ENCODE data around the gene GRB10. TPM values are rescaled to one million over a fixed set of nuclear protein-coding genes. Genes with fewer than 3 reads are reported as not detected.

Gene GRB10
- total and polyA plus RNA-seq, 3 experiments from 2014 or later, result 0.20 to 0.49 (median 0.20) TPM

GRCh38 chr7:50791363-50791937, 8.8 kb upstream of the GRB10 start:
- Histone ChIP-seq H3K4me1 (ENCODE audit: insufficient read depth, low read length) (peaks cover 6% of the 10 kb centered on the region), H3K27ac (ENCODE audit: low read depth, low read length) (peak overlapping the region; percentile 68), H3K27me3 (ENCODE audit: insufficient read depth, low read length, poor library complexity, severe bottlenecking) (peaks cover 11% of the 10 kb centered on the region), H3K4me3 (ENCODE audit: low read length) (no peak overlapping the region), H3K36me3 (ENCODE audit: insufficient read depth, low read length) (no peaks in the 10 kb centered on the region), H3K9me3 (ENCODE audit: low read length) (no peaks in the 10 kb centered on the region)
- ChIA-PET POLR2A (no interaction called here), CTCF (no interaction called here)
- H3K9me3 Mint-ChIP-seq, result peaks cover 2 to 21% (median 7%) of the 10 kb centered on the region in 5 donors
- peaks cover 0 to 4% (median 0%) of the 10 kb centered on the region in 3 donors for H3K36me3 Mint-ChIP-seq
- H3K4me3 Mint-ChIP-seq, result peak overlapping the region in 3 of 7 donors; percentile 37 to 76 (median 44)
- peaks cover 57 to 76% of the 10 kb centered on the region in 2 donors for H3K27me3 Mint-ChIP-seq
- H3K4me1 Mint-ChIP-seq, result peaks cover 5 to 14% (median 9%) of the 10 kb centered on the region in 3 donors
- DNase-seq, result no peak
- H3K27ac Mint-ChIP-seq, result no peak overlapping the region

- Histone ChIP-seq H3K4me1 (ENCODE audit: insufficient read depth, low read length) (peaks cover 6% of the 10 kb centered on the region), H3K4me3 (ENCODE audit: low read length) (no peak overlapping the region), H3K27me3 (ENCODE audit: insufficient read depth, low read length, poor library complexity, severe bottlenecking) (peaks cover 11% of the 10 kb centered on the region), H3K36me3 (ENCODE audit: insufficient read depth, low read length) (no peaks in the 10 kb centered on the region), H3K9me3 (ENCODE audit: low read length) (no peaks in the 10 kb centered on the region), H3K27ac (ENCODE audit: low read depth, low read length) (peak overlapping the region; percentile 27)
- H3K27me3 Mint-ChIP-seq, result peaks cover 56 to 82% of the 10 kb centered on the region in 2 donors
- H3K4me3 Mint-ChIP-seq, result no peak overlapping the region
- CTCF ChIA-PET, result no interaction called here
- peaks cover 0 to 4% (median 1%) of the 10 kb centered on the region in 3 donors for H3K36me3 Mint-ChIP-seq
- no peak overlapping the region for H3K27ac Mint-ChIP-seq
- DNase-seq, result no peak
- POLR2A ChIA-PET, result no interaction called here
- H3K4me1 Mint-ChIP-seq, result peaks cover 5 to 14% (median 9%) of the 10 kb centered on the region in 3 donors
- peaks cover 4 to 23% (median 7%) of the 10 kb centered on the region in 5 donors for H3K9me3 Mint-ChIP-seq
Observed at GRCh38 chr7:50790381-50790780, 7.7 kb upstream of the GRB10 start.

DNA sequence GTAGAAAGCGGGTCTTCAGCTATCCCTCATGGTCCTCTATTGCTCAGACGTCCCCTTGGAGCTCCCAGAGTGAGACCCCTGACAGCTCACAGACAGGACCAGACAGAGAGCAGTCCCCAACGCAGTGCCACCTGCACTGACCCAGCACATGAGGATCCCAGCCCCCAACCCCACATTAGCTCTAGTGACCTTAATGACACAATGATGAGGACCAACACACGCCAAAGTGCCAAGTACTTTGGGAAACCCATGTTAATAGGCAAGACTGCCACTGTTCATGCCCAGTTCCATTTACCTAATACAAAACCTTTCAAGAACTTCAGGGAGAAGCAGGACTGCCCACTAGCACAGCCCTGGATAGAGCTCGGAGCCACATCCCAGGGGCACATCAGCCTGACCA, 5.7 kb upstream of the GRB10 start:
- POLR2A ChIA-PET, result no interaction called here
- CTCF ChIA-PET, result no interaction called here
- H3K9me3 Mint-ChIP-seq, result peaks cover 4 to 23% (median 7%) of the 10 kb centered on the region in 5 donors

DNA sequence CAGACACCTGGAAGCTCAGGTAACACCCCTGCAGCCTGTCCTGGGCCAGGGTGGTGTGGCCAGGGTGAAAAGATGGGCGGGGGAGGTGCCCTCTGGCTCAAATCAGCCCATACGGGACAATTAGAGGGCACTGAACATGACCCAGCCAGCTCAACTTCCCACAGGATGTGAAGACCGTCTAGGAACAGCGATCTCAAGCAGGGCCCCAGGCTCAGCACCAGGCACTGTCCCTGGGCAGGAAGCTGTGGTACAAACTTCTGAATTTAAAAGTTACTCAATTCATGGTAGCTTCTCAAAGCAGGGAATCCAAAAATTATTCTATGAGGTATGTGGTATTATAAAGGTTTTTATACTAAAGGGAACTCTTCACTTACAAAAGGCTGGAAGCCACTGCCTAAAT, 5.1 kb upstream of the GRB10 start:
- Histone ChIP-seq H3K9me3 (ENCODE audit: low read length) (no peaks in the 10 kb centered on the region), H3K36me3 (ENCODE audit: insufficient read depth, low read length) (no peaks in the 10 kb centered on the region), H3K27me3 (ENCODE audit: insufficient read depth, low read length, poor library complexity, severe bottlenecking) (peaks cover 6% of the 10 kb centered on the region), H3K27ac (ENCODE audit: low read depth, low read length) (no peak overlapping the region), H3K4me3 (ENCODE audit: low read length) (no peak overlapping the region), H3K4me1 (ENCODE audit: insufficient read depth, low read length) (peaks cover 6% of the 10 kb centered on the region)
- ChIA-PET CTCF (no interaction called here), POLR2A (no interaction called here)
- no peak overlapping the region for H3K27ac Mint-ChIP-seq
- no peak overlapping the region for H3K4me3 Mint-ChIP-seq
- peaks cover 6 to 10% (median 8%) of the 10 kb centered on the region in 3 donors for H3K4me1 Mint-ChIP-seq
- DNase-seq, result no peak
- peaks cover 0 to 4% (median 1%) of the 10 kb centered on the region in 3 donors for H3K36me3 Mint-ChIP-seq
- peaks cover 60 to 88% of the 10 kb centered on the region in 2 donors for H3K27me3 Mint-ChIP-seq
- H3K9me3 Mint-ChIP-seq, result peaks cover 4 to 23% (median 7%) of the 10 kb centered on the region in 5 donors

More for the DNA sequence above, 5.7 kb upstream of the GRB10 start:
- H3K27ac Mint-ChIP-seq, result no peak overlapping the region
- H3K4me1 Mint-ChIP-seq, result peaks cover 4 to 6% (median 5%) of the 10 kb centered on the region in 3 donors
- peaks cover 6% of the 10 kb centered on the region for H3K27me3 ChIP-seq (ENCODE audit: insufficient read depth, low read length, poor library complexity, severe bottlenecking)
- no peak for DNase-seq
- peaks cover 6% of the 10 kb centered on the region for H3K4me1 ChIP-seq (ENCODE audit: insufficient read depth, low read length)
- no peak overlapping the region for H3K4me3 ChIP-seq (ENCODE audit: low read length)
- no peaks in the 10 kb centered on the region for H3K9me3 ChIP-seq (ENCODE audit: low read length)
- H3K27me3 Mint-ChIP-seq, result peaks cover 55 to 83% of the 10 kb centered on the region in 2 donors
- H3K36me3 Mint-ChIP-seq, result peaks cover 0 to 4% (median 1%) of the 10 kb centered on the region in 3 donors
- no peak overlapping the region for H3K27ac ChIP-seq (ENCODE audit: low read depth, low read length)
- no peaks in the 10 kb centered on the region for H3K36me3 ChIP-seq (ENCODE audit: insufficient read depth, low read length)
- no peak overlapping the region for H3K4me3 Mint-ChIP-seq

DNA sequence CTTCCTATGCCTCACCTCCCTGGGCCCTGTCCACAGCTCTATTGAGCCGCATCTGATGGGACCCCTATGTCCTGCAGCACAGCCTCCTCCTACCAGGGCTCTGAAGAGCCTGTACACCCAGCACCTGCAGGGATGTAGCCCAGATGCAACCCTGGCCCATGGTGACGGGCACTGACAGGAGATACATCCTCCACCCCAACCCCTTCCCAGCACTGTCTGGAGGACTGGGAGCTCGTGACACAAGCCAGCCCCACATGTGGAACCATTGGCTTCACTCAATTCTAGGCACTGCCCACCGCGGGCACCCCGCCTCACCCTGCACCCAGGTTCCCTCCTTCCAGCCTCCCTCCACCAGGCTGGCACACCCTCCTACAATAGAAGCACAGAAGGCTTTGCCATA, 2.6 kb upstream of the GRB10 start:
- POLR2A ChIA-PET, result no interaction called here
- Histone ChIP-seq H3K27me3 (ENCODE audit: insufficient read depth, low read length, poor library complexity, severe bottlenecking) (no peaks in the 10 kb centered on the region), H3K9me3 (ENCODE audit: low read length) (no peaks in the 10 kb centered on the region), H3K36me3 (ENCODE audit: insufficient read depth, low read length) (no peaks in the 10 kb centered on the region), H3K27ac (ENCODE audit: low read depth, low read length) (no peak overlapping the region), H3K4me1 (ENCODE audit: insufficient read depth, low read length) (no peaks in the 10 kb centered on the region), H3K4me3 (ENCODE audit: low read length) (no peak overlapping the region)
- Mint-ChIP-seq H3K4me1 (peaks cover 5 to 17% (median 8%) of the 10 kb centered on the region in 3 donors), H3K4me3 (no peak overlapping the region), H3K27ac (no peak overlapping the region), H3K36me3 (peaks cover 0 to 4% (median 1%) of the 10 kb centered on the region in 3 donors), H3K27me3 (peaks cover 46 to 82% of the 10 kb centered on the region in 2 donors), H3K9me3 (peaks cover 4 to 23% (median 7%) of the 10 kb centered on the region in 5 donors)
- DNase-seq, result no peak
- CTCF ChIA-PET, result no interaction called here

DNA sequence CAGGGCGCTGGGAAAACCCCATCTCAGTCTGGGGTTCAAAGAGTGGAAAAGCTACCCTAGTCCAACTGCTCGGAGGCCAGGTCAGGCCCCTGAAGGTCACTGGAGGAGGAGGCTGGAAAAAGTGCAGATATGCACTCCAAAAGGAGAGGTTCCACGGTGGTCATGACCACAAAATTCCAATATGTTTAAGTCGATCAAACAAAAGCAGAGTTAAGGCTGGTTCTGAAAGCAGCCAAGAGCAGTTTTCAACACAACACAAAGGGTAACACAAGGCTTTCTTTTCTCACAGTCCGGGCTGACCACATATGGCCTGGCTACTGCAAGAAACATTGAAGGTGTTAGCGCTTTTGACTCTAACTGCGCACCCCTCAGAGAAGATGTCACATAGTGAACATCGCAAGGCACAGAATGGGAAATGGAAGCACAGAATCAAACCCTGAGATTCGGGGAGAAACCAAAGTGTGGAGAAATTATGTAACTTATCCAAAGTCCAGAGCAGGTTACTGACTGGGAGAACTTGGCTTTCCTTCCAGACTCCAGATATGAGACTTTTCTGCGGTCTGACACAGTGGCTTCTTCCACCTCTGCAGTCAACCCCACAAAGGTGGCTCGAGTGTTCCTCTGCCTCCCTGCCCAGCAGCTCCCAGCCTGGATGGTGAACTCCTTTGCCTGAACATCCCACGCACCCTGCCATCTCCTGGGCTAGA, 1.3 kb upstream of the GRB10 start:
- no peaks in the 10 kb centered on the region for H3K36me3 ChIP-seq (ENCODE audit: insufficient read depth, low read length)
- H3K4me1 ChIP-seq (ENCODE audit: insufficient read depth, low read length), result no peaks in the 10 kb centered on the region
- H3K9me3 ChIP-seq (ENCODE audit: low read length), result no peaks in the 10 kb centered on the region
- Mint-ChIP-seq H3K9me3 (peaks cover 4 to 17% (median 6%) of the 10 kb centered on the region in 5 donors), H3K4me3 (peak overlapping the region in 1 of 7 donors; percentile 73), H3K27ac (no peak overlapping the region), H3K36me3 (peaks cover 0 to 4% (median 1%) of the 10 kb centered on the region in 3 donors), H3K4me1 (peaks cover 5 to 17% (median 8%) of the 10 kb centered on the region in 3 donors), H3K27me3 (peaks cover 39 to 80% of the 10 kb centered on the region in 2 donors)
- no peak overlapping the region for H3K27ac ChIP-seq (ENCODE audit: low read depth, low read length)
- H3K4me3 ChIP-seq (ENCODE audit: low read length), result no peak overlapping the region
- H3K27me3 ChIP-seq (ENCODE audit: insufficient read depth, low read length, poor library complexity, severe bottlenecking), result no peaks in the 10 kb centered on the region
- ChIA-PET CTCF (no interaction called here), POLR2A (no interaction called here)
- no peak for DNase-seq

DNA sequence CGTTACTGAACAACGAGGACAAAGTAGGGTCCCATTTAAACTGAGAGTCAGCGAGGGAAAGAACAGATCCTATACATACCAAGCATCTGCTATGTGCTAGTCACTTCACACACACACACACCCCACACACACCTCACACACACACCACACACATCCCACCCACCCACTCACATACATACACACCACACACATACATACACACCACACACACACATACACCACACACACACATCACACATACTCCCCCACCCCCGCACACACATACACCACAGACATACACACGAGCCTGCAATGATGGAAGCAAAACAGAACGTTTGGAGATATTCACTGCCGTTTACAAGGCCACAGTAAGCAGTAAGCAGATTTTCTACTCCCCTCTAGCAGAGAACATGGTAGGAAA, 607 bp upstream of the GRB10 start:
- ChIA-PET POLR2A (no interaction called here), CTCF (no interaction called here)
- Mint-ChIP-seq H3K27ac (no peak overlapping the region), H3K27me3 (peaks cover 32 to 75% of the 10 kb centered on the region in 2 donors), H3K4me3 (peak overlapping the region in 5 of 7 donors; percentile 51 to 74 (median 73)), H3K9me3 (peaks cover 2 to 13% (median 4%) of the 10 kb centered on the region in 5 donors), H3K4me1 (peaks cover 5 to 17% (median 8%) of the 10 kb centered on the region in 3 donors), H3K36me3 (peaks cover 0 to 4% (median 1%) of the 10 kb centered on the region in 3 donors)
- no peak overlapping the region for H3K4me3 ChIP-seq (ENCODE audit: low read length)
- H3K4me1 ChIP-seq (ENCODE audit: insufficient read depth, low read length), result no peaks in the 10 kb centered on the region
- H3K27ac ChIP-seq (ENCODE audit: low read depth, low read length), result no peak overlapping the region
- DNase-seq, result no peak
- no peaks in the 10 kb centered on the region for H3K27me3 ChIP-seq (ENCODE audit: insufficient read depth, low read length, poor library complexity, severe bottlenecking)
- no peaks in the 10 kb centered on the region for H3K36me3 ChIP-seq (ENCODE audit: insufficient read depth, low read length)
- H3K9me3 ChIP-seq (ENCODE audit: low read length), result no peaks in the 10 kb centered on the region

Data from CD8-positive, alpha-beta memory T cell (primary cell).